ENCODE results near the gene SEMA4A.

DNA sequence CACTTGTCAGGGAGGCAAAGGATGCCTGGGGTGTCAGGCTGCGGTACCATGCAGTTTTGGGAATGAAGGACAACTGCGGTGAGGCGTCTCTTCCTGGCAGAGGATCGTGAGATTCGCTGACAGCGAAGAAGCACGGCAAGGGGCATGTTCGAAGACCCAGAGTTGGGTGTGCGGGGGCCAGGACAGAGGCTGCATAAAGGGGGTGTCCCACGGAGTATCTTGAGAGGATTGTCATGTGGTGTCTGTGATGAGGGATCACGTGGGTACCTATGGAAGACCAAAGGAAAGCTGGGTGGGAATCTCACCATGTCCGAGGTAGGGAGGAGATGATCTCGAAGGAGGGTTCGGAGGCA is 40.9 kb downstream of the SEMA4A start:
- no peak for TF ChIP-seq POLR2AphosphoS5 (IDR thresholded peaks at IDR 0.05; ENCODE audit: low read depth, low read length)
- no peak for TF ChIP-seq SIN3A (IDR thresholded peaks at IDR 0.05; ENCODE audit: borderline replicate concordance, insufficient read depth, low read length)

All from PFSK-1 (cell line).